LNCaP clone FGC (cell line): ENCODE results near the gene PRDM11.
"Not testable (repeated sequence)": the region's sequence is repeated elsewhere in the genome, so short reads cannot be mapped to it uniquely, and the experiment has no call there.

Experiments used
- DNase-seq: peaks from one replicate; pipeline ENCODE4 v3.0.0-alpha.2; 2011; ENCODE audit warnings: low read depth
- H3K4me3 ChIP-seq: 2 replicates; pipeline ENCODE4 v1.5.1; 2011; ENCODE audit warnings: mild to moderate bottlenecking, low read depth, low read length, control low read depth
- TF ChIP-seq, protein P1 (sequence below): IDR thresholded peaks from 2 replicates; pipeline ENCODE4 v1.5.1; 2012; ENCODE audit warnings: mild to moderate bottlenecking; ENCODE audit not compliant: control insufficient read depth, insufficient read depth; ENCODE audit errors: extremely low read depth

Gene PRDM11

DNA sequence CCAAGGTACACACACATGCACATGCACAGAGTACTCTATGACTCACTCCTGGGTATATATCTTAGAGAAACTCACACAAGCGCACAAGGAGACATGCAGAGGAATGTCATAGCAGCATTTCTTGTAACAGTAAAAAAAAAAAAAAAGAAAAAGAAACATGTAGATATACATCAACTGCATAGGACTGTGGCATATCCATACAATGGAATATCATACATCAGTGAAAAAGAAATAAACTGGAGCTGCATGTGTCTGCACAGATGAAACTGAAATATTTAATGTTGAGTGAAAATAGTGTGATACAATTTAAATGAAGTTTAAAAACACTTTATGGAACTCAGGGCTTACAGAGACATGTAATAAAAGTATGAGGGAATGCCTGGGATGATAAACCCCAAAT, 93.3 kb downstream of the PRDM11 start:
- H3K4me3 ChIP-seq, result no peak overlapping the region
- DNase-seq, result no peak
- TF ChIP-seq, protein P1, sequence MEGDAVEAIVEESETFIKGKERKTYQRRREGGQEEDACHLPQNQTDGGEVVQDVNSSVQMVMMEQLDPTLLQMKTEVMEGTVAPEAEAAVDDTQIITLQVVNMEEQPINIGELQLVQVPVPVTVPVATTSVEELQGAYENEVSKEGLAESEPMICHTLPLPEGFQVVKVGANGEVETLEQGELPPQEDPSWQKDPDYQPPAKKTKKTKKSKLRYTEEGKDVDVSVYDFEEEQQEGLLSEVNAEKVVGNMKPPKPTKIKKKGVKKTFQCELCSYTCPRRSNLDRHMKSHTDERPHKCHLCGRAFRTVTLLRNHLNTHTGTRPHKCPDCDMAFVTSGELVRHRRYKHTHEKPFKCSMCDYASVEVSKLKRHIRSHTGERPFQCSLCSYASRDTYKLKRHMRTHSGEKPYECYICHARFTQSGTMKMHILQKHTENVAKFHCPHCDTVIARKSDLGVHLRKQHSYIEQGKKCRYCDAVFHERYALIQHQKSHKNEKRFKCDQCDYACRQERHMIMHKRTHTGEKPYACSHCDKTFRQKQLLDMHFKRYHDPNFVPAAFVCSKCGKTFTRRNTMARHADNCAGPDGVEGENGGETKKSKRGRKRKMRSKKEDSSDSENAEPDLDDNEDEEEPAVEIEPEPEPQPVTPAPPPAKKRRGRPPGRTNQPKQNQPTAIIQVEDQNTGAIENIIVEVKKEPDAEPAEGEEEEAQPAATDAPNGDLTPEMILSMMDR, result no peak

GRCh38 chr11:45243967-45244366, 97.5 kb downstream of the PRDM11 start:
- TF ChIP-seq, protein P1, result no peak
- no peak overlapping the region for H3K4me3 ChIP-seq
- no peak for DNase-seq

DNA sequence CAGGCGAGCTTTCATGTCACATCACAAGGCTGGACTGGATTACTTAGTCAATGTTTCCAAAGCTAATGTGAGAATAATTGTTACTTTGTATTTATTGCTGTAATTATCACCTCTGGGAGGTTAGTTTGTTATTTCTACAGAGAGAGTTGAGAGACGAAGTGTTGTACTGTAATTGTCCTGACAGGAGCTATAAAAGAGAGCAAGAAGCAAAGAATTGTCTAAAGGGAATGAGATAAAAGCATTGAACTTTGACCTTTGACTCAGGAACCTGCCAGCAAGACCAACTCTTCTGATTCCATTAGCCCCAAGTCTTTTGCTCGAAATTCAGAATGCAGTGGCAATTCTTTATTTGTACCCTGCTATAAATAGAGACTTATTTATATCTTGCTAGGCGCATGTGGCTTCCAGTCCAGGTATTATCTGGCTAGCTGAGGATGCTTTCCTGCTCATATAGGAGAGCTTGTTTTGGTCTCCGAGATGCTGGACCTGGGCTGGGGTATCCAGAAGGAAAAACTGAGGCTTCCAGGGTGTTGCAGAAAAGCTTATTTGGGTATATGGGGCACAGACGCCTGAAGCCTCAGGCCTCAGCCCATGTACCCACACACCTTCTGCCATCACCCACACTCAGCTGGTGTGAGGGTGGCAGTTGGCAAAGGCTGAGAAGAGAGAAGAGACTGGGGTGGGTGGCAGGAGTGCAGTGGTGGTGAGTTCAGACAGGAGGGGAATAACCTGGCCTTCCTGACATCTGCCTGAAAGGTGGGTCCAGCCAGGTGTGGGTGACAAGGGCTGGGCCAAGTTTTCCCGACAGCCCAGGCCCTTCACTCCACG, 99.0 kb downstream of the PRDM11 start:
- H3K4me3 ChIP-seq, result no peak overlapping the region
- DNase-seq, result no peak
- TF ChIP-seq, protein P1, result no peak

DNA sequence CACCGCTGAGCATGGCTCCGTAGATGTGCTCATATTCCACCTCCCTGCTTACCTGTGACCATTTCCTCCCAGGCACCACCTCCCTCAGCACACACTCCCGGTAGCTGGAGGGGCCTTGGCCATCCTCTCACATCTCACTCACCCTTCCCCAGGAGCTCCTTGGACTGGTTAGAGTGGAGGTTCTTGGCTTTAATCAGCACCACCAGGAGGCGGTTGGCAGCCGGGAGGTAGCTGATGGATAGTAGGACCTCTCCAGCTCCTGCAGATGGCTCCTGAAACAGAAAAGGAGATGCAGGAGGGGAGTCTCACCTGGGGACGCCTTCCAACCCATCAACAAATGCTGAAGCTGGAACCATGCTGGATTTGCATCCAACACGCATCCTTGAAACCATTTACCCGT, 99.8 kb downstream of the PRDM11 start:
- TF ChIP-seq, protein P1, result no peak
- DNase-seq, result no peak

DNA sequence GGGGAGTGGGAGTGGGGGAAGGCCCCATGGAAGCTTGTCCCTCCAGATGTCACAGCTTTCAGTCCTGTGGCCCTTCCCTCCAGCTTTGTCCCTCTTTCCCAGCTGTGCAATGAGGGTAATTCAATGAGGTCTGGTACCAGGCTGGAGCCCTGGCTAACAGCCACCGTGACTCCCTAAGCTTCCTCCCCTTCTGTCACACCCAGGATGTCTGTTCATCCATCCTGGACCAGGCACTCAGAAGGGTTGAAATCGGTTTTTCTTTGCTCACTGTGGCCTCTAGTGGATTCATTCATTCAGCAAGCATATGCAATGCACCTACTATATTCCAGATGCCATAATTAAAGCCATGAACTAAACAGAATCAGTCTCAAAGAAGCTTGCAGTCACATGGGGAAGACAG, 101.0 kb downstream of the PRDM11 start:
- no peak overlapping the region for H3K4me3 ChIP-seq
- no peak for DNase-seq
- TF ChIP-seq, protein P1, result no peak

More for the DNA sequence above, 99.8 kb downstream of the PRDM11 start:
- H3K4me3 ChIP-seq, result no peak overlapping the region

- TF ChIP-seq, protein P1, result no peak
- DNase-seq, result no peak
- H3K4me3 ChIP-seq, result no peak overlapping the region
Observed at GRCh38 chr11:45248501-45249011, 102.1 kb downstream of the PRDM11 start.

GRCh38 chr11:45249372-45249771, 102.9 kb downstream of the PRDM11 start:
- H3K4me3 ChIP-seq, DNase-seq: not testable (repeated sequence)
